Caco-2 (cell line): ENCODE results near the gene MT1E. TPM values are rescaled to one million over a fixed set of nuclear protein-coding genes. Genes with fewer than 3 reads are reported as not detected.
A peak's percentile ranks its signal among the peaks of the same experiment; 100 is the strongest.

Experiments
- BruUV-seq: library from RNA; stranded (reverse); fragments of 400-500 nt; replicated peaks from 2 replicates; lab custom pipeline; 2021; lab: Mats Ljungman, UMichigan
- CTCF ChIA-PET: fragments of 300-600 bp; sonication (Branson Sonifier 250); formaldehyde crosslinking; loops from one replicate; lab custom pipeline; 2022; ENCODE audit warnings: antibody characterized with exemption; lab: Charles Lee
- POLR2A ChIA-PET: fragments of 300-600 bp; sonication (Branson Sonifier 250); formaldehyde crosslinking; loops from one replicate; lab custom pipeline; 2022; ENCODE audit warnings: antibody characterized with exemption; lab: Charles Lee
- DNase-seq, 2 experiments: peaks; one replicate each; pipeline versions ENCODE4 v3.0.0 to v3.0.0-alpha.2; 2020 to 2022
- H3K27me3 ChIP-seq: replicated peaks from 2 replicates; pipeline ENCODE4 v1.6.0; 2011; ENCODE audit warnings: low read length; ENCODE audit not compliant: control insufficient read depth, insufficient read depth
- H3K36me3 ChIP-seq: 2 replicates; pipeline ENCODE4 v1.5.1; 2011; ENCODE audit warnings: low read length; ENCODE audit not compliant: control insufficient read depth, insufficient read depth
- H3K4me1 ChIP-seq: fragments of 250-450 bp; sonication (Bioruptor Pico); 2 replicates; pipeline ENCODE4 v1.5.1; 2020; ENCODE audit warnings: mild to moderate bottlenecking
- H3K4me3 ChIP-seq: 2 replicates; pipeline ENCODE4 v1.5.1; 2011; ENCODE audit warnings: low read depth, mild to moderate bottlenecking, control low read depth, low read length
- H3K9me3 ChIP-seq: fragments of 250-450 bp; sonication (Bioruptor Pico); 2 replicates; pipeline ENCODE4 v1.5.1; 2020; ENCODE audit warnings: mild to moderate bottlenecking, moderate library complexity
- H3K27ac Mint-ChIP-seq: one replicate; pipeline ENCODE4 v1.8.0; 2022; ENCODE audit warnings: mixed read lengths; ENCODE audit not compliant: unreplicated experiment
- H3K27me3 Mint-ChIP-seq: one replicate; pipeline ENCODE4 v1.8.0; 2022; ENCODE audit warnings: mixed read lengths; ENCODE audit not compliant: insufficient read depth, unreplicated experiment
- H3K36me3 Mint-ChIP-seq: one replicate; pipeline ENCODE4 v1.8.0; 2022; ENCODE audit warnings: mild to moderate bottlenecking, mixed read lengths; ENCODE audit not compliant: insufficient read depth, unreplicated experiment
- H3K4me1 Mint-ChIP-seq: one replicate; pipeline ENCODE4 v1.8.0; 2022; ENCODE audit warnings: low read depth, mixed read lengths; ENCODE audit not compliant: unreplicated experiment
- H3K4me3 Mint-ChIP-seq: one replicate; pipeline ENCODE4 v1.8.0; 2022; ENCODE audit warnings: mild to moderate bottlenecking, moderate library complexity, mixed read lengths; ENCODE audit not compliant: unreplicated experiment
- H3K9me3 Mint-ChIP-seq: one replicate; pipeline ENCODE4 v1.8.0; 2022; ENCODE audit warnings: mixed read lengths; ENCODE audit not compliant: unreplicated experiment
- intact Hi-C: fragments of 100-400 bp; cut with micrococcal nuclease; formaldehyde crosslinking; loops from one replicate; pipeline ENCODE4 v1.10.0; 2022; ENCODE audit not compliant: unreplicated experiment
- total RNA-seq: library from RNA; stranded (reverse); gene quantifications from 2 replicates; pipeline ENCODE4 v1.2.3, GENCODE V29; 2022
- TF ChIP-seq, protein P1 (sequence below), 2 experiments: fragments of 200-600 bp in 1 of 2; IDR thresholded peaks; 1 replicate in 1 of 2; 2 replicates in 1 of 2; pipeline versions ENCODE4 v1.5.1 to v1.8.0; 2011 to 2022; ENCODE audit warnings: antibody characterized with exemption in 1 of 2, control low read depth in 1 of 2, inconsistent platforms in 1 of 2, low read depth in 1 of 2, low read length in 1 of 2, mild to moderate bottlenecking in 1 of 2, moderate library complexity in 1 of 2; ENCODE audit not compliant: insufficient read depth in 1 of 2, severe bottlenecking in 1 of 2, unreplicated experiment in 1 of 2

The MT1E gene
- total RNA-seq, 1 experiment from 2014 or later, result 2.0 TPM

DNA sequence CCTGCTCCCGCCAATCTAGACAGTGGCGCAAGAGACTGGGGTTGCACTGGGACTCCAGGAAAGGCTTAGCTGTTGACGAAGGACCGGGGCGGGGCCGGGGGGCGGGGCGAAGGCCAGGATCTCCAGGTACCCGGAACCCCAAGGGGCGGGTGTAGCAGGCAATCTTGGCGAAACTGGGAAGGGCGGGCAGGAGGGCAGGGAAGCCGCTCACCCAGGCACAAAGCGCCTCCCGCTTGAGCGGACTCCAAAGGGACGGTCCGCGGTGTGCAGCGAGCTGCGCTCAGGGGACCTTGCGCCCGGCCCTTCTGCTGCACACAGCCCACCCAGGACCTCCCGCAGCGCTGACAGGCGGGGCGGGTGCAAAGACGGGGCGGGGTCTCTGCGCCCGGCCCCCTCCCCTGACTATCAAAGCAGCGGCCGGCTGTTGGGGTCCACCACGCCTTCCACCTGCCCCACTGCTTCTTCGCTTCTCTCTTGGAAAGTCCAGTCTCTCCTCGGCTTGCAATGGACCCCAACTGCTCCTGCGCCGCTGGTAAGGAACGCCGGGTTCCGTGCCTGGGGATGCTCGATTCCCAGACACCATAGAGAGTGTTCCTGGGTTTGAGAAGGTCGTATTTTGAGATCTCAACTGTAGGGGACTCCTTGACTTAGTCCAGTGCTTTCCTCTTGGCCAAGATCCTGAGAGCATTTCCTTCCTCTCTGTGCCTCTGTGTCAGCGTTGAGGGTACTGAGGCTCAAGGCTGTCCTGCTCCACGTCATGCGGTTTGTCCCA is 32.2 kb downstream of the MT1E start, which contains the start of gene MT1F:
MT1F (plus strand) TSS at position 405 of the 772 bp plus-strand sequence; CDS start at position 505, 100 bp downstream.
- Mint-ChIP-seq H3K27me3 (peaks cover 13% of the 10 kb centered on the region), H3K4me1 (no peaks in the 10 kb centered on the region), H3K36me3 (peaks cover 5% of the 10 kb centered on the region), H3K9me3 (no peaks in the 10 kb centered on the region), H3K4me3 (peak within 1 kb of the TSS; percentile 81), H3K27ac (no peak within 1 kb of the TSS)
- Histone ChIP-seq H3K27me3 (no peaks in the 10 kb centered on the region; the same call in 1 of the 2 replicates), H3K4me1 (peaks cover 11% of the 10 kb centered on the region), H3K4me3 (peak within 1 kb of the TSS; percentile 69), H3K36me3 (no peaks in the 10 kb centered on the region), H3K9me3 (no peaks in the 10 kb centered on the region)
- TF ChIP-seq, protein P1, sequence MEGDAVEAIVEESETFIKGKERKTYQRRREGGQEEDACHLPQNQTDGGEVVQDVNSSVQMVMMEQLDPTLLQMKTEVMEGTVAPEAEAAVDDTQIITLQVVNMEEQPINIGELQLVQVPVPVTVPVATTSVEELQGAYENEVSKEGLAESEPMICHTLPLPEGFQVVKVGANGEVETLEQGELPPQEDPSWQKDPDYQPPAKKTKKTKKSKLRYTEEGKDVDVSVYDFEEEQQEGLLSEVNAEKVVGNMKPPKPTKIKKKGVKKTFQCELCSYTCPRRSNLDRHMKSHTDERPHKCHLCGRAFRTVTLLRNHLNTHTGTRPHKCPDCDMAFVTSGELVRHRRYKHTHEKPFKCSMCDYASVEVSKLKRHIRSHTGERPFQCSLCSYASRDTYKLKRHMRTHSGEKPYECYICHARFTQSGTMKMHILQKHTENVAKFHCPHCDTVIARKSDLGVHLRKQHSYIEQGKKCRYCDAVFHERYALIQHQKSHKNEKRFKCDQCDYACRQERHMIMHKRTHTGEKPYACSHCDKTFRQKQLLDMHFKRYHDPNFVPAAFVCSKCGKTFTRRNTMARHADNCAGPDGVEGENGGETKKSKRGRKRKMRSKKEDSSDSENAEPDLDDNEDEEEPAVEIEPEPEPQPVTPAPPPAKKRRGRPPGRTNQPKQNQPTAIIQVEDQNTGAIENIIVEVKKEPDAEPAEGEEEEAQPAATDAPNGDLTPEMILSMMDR (IDR thresholded peaks at IDR 0.05; ENCODE audit: insufficient read depth in 1 of 2, low read depth in 1 of 2, low read length in 1 of 2, severe bottlenecking in 1 of 2, unreplicated experiment in 1 of 2), result peak in 1 of 2 experiments; percentile 9
- BruUV-seq, result no TSS peak
- ChIA-PET CTCF (interaction anchor here (0.6 to 1.5 kb wide), 10 partner anchors 13 to 301 kb away, joined by 3 to 10 read pairs (median 4); partner anchors contain the start of genes NUDT21 and OGFOD1), POLR2A (interaction anchor here (0.6 to 0.8 kb wide), 10 partner anchors 17 to 647 kb away, joined by 3 to 9 read pairs (median 4); partner anchors contain the start of gene MT2A)
- peak; percentile 88 to 97 for DNase-seq
- intact Hi-C loops, result loop anchor here (1.0 to 5.0 kb wide), 3 partner anchors 8 to 50 kb away; partner anchors contain the start of gene MT2A

DNA sequence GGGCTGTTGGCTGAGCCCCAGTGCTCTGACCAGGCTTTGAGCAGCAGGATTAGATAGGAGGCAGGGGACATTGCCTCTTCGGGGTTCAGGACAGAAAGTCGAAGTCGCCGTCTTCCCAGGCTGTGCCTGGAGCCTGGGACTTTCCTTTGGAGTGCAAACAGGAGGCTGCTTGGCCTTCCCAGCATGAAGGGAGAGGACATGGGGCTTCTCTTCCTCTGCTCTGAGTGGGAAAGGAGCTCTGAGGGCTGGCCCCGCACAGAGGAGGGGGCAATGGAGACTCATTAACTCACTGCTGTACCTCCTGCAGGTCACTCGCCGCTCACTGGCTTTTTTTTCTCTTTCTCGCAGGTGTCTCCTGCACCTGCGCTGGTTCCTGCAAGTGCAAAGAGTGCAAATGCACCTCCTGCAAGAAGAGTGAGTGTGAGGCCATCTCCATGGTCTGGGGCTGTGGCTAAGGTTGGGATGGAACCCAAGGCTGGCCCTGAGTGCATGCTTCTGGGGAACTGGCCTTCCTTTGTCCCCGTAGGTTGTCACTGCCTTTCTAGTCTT is 32.8 kb downstream of the MT1E start:
- intact Hi-C loops, result loop anchor here (5.0 kb wide), 2 partner anchors 44 to 51 kb away; partner anchors contain the start of gene MT2A
- H3K9me3 Mint-ChIP-seq, result no peaks in the 10 kb centered on the region
- no peaks in the 10 kb centered on the region for H3K9me3 ChIP-seq
- DNase-seq, result no peak
- POLR2A ChIA-PET, result no interaction called here
- no peaks in the 10 kb centered on the region for H3K36me3 ChIP-seq
- peaks cover 11% of the 10 kb centered on the region for H3K4me1 ChIP-seq
- TF ChIP-seq, protein P1 (IDR thresholded peaks at IDR 0.05; ENCODE audit: insufficient read depth in 1 of 2, low read depth in 1 of 2, low read length in 1 of 2, severe bottlenecking in 1 of 2, unreplicated experiment in 1 of 2), result no peak
- peaks cover 13% of the 10 kb centered on the region for H3K27me3 Mint-ChIP-seq
- no TSS peak for BruUV-seq
- H3K27me3 ChIP-seq, result no peaks in the 10 kb centered on the region; the same call in 1 of the 2 replicates
- peaks cover 5% of the 10 kb centered on the region for H3K36me3 Mint-ChIP-seq
- no peaks in the 10 kb centered on the region for H3K4me1 Mint-ChIP-seq
- CTCF ChIA-PET, result interaction anchor here (1.2 to 1.5 kb wide), 2 partner anchors 15 to 43 kb away, joined by 4 to 5 read pairs; no protein-coding TSS in a partner anchor
- no peak overlapping the region for H3K27ac Mint-ChIP-seq
- peak overlapping the region; percentile 69 for H3K4me3 ChIP-seq
- H3K4me3 Mint-ChIP-seq, result peak overlapping the region; percentile 81
